Measurements from ENCODE around the gene NCKAP5.
"Not testable (repeated sequence)": the region's sequence is repeated elsewhere in the genome, so short reads cannot be mapped to it uniquely, and the experiment has no call there.

NCKAP5 gene

DNA sequence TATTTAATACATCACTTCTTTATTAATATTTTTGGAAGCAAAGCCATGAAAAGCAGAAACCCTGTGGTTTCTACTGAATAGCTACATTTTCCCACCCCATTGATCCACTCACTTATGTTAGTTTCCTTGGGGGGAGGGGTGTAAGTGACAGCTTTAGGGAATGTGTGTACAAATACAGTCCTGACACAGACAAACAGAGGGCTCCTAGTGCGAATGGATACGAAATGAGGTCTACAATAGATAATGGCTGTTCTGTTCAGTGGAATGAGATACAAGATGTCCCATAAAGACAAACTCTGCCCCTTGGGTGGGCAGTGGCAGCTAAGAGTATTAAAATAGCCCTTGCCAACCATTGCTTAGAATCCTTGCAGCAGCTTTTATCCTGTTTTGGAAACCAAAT, 312.9 kb downstream of the NCKAP5 start:
- no peak for DNase-seq

DNA sequence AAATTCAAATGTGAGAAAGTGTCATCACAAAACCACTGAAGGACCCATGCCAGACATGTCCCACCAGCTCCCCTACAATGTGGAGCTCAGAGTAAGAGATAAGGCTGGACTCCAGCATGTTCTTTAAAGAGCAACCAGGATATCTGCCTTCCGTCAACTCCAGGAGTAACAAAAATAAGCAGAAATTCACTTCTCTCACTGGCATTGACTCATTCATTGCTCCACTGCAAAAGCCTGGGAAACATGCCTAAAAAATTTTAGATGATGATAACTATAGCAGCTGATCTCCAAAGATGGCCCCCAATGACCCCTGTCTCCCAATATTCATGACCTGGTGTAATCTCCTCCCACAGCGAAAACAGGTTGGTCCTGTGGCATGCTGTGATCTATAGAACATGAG, 314.5 kb downstream of the NCKAP5 start:
- DNase-seq: no peak

DNA sequence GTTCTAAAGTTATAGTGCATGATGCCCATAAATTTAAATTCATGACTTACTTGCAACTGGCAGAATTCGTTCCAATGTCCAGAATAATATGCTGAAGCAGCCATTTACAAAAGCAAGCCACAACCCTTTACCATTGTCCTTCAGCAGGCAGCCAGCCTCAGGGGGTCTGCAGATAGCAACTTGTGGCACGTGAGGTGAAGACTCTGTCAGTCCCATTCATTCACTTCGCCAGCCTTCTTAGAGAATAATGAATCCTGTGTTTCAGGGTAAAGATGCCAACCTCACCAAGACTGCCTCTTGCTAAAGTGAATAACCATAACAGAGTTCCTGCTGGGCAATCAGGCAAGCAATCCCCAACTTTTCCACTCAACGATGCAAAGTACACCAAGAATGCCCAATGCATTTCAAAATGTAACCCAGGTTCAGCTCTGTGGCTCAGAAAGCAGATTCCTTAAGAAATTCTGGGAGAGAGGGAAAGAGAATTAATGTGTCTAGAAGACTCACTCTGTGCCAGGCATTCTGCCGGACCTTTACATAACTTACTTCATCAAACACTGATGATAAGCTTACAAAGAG, 315.4 kb downstream of the NCKAP5 start:
- no peak for DNase-seq

DNA sequence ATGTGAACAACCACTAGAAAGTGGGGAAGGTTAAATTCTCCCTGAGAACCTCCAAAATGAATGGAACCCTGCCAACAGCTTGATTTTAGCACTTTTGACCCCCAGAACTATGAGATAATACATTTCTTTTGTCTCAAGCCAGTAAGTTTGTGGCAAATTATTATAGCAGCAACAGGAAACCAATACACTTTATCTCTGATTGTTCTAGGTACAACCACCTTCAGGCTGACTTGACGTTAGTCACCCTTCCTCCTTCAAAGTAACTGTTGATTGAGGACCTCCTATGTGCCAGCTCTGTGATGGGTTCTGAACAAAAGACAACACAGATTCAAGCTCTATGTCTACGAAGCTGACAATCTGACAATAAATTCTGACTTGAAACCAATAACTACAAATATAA, 318.9 kb downstream of the NCKAP5 start:
- DNase-seq: no peak

DNA sequence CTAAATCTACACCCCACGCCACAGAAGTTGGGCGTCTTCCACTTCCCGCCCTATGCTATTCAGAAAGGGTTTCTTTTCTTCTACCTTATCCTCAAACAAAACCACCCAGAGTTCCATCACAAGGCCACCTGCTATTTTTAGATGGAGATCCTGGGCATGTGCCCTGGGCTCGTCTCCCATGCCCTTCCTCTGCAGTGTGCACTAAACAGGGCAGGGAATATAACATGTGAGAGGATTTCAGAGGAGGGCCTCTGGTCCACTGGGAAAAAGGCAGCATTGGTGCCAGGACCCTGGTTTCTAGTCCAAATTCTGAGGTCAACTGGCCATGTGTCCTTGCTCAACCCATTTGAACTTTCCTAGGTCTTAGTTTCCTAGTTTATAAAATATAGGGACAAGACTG, 320.0 kb downstream of the NCKAP5 start:
- no peak for DNase-seq

DNA sequence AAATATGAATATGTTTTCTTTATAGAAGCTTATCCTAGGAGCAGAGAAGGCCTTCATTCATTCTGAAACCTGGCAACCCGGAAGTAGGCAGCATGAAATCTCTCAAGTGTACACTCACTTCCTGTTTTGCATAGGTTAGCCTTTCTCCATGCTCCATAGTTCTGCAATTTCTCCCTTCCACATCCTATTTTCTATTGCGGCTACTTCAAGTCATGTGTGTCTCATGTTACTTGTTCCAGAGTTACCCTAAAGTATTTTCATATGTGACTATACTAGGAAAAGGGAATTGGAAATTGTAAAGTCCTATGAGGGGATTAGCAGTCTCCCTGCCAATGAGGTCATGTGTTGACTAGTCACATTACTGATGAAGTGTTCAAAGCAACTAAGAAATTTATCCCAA, 320.6 kb downstream of the NCKAP5 start:
- no peak for DNase-seq

DNA sequence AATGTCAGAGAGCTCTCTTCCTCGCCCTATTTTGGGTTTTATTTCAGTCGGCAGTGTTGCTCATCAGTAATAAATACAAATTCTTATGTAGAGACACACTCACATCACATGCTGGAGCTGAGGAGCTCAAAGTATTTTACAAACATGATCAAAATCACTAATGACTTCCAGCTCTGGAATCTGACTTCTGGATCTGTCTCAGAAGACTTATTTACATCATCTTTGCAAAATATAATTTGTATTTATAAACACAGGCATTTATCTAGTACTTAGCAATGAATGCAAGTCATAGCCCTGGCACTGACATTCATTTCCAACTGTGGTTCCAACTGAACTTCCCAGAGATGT, 327.1 kb downstream of the NCKAP5 start:
- DNase-seq: no peak

DNA sequence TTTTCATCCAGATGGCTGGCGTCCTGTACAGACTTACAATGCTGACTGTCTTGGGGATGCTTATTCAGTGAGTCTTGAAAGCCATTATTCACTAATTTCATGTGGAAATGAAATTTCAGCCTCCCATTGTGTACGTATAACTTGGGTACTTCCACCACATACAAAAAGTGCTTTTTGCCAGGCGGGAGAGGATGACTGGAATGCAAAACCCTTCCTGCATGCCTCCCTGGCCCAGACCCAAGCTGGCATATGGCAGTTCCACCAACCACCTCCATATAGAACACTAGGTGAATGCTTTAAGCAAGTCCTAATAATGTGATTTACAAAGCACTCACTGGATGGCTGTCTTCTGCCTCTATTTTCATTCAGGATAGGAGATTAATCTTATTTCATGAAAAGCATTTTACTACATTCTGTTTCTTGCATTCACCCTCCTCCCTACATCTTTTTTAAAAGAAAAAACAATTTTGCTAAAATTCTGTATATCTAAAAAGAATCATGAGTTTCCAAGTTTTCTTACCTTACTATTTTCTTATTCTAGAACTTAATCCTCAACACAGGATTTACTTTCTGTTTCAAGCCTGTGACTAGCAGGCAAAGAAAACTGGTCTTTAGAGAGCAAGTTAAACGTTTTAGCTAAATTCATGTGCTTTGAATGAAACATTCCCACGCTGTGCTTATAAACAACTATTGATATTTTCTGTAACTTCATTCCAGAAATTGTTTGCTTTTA, 327.6 kb downstream of the NCKAP5 start:
- DNase-seq: peak; percentile 67

DNA sequence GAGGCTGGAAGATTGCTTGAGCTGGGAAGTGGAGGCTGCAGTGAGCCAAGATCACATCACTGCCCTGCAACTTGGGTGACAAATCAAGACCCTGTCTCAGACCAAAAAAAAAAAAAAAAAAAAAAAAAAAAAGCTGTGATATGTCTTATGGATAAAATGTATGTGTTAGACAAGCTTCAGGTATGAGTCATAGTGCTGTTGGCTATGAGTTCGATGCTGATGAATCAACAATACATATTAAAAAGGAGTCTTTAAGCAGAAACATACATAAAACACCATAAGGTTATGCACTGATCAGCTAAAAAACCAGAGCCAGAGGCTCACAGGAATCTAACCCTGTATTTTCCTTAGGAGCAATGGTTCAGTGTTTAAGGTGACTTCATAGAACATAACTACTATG, 332.3 kb downstream of the NCKAP5 start:
- DNase-seq: no peak

DNA sequence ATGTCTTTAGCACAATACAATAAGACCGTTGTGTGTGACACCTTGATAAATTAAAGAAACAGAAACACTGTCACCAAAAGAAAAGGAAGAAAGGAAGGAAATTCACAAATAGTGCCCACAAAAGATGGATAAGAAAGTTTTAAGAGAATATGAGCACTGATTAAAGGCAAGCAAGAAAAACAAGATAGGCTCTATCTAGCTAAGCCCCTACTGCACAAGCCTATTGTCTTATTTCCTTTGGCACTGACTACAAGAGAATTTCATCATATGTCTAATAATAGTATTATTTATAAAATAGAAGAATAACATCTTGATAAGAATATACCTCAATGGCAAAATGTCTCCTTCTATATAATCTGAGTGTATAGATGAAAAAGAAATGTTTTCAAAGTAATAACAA, 335.7 kb downstream of the NCKAP5 start:
- DNase-seq: no peak

DNA sequence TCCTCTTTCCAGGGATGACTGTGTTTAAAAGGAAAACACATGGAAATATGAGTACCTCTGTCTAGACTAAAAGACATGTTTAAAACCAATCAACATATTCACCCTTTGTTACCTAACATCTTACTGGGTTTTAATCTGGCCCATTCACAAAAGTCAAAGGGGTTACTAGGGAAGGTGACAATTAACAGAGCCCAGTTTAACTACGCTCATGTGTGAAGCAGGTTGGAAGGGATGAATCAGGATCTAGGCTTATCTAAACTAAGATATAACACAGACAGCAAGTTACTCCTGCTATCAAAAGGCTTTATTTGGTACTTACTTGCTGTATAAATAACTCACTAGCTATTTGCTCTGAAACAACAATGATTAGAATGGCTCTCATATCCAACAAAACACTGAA, 337.0 kb downstream of the NCKAP5 start:
- no peak for DNase-seq

DNA sequence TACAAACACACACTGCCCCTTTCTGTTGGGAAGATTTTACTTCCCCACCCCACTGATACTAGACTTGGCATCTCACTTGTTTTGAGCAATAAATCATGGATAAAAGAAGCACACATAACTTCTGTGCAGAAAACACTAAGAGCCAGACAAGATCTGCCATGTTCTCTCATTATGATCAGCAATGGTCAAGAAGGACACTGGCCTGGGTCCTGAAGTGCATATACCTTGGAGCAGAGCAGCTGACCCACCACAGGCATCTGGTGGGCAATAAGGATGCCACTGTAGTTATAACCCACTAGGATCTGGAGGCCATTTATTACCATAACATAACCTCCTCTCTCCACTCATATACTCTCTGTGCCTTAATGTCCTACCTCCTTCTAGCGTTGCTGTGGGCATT, 338.3 kb downstream of the NCKAP5 start:
- no peak for DNase-seq

DNA sequence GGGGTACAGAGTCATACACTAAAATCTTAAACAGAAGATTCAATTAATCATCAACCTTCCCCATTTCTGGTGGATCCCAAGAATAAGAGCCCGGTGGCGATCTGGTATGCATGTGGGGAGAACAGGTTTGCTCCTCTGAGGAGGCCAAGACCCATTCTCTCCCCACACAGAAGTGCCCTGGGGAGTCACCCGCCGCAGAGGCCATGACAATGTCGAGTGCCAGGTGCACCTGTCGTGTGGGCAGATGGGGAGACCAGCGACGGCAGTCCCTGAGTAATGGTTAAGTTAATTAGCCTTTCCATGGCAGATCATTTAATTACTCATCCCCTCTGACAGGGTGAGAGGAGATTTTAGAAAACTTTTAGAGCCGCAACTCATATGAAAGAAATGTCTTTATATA, 345.0 kb downstream of the NCKAP5 start:
- DNase-seq: no peak

DNA sequence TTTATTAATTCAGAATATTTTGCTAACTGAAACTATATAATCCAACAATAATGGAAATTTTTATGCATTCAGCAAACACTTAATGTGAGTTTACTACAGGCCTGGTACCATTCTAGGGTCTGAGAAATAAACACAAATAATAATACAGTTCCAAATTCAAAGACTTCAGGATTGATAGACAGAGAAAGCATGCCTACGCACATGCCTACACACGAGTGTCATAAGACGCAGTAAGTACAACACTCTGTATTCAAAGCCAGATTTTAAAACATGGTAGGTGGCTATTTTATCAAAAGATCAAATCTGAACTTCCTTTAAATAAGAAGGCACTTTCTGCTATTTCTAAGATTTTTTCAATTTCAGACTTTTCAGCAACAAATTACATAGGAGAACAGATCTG, 346.9 kb downstream of the NCKAP5 start:
- DNase-seq: no peak

DNA sequence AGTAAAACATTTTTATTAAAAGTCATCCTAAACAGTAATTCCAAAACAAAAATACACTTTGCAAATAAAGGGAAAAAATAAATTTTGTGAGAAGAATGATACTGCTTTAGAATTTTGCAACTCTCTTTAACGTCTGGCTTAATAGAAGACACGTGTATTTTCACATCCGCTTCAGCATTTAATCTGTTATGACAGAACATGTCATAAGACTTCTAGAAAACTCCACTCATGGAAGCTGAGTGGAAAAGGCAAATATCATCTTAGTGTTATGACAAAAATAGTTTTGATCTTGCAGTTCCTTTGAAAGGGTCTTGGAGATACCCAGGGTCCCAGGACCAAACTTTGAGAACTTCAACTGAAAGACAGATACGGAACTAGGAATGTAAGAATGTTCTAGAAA, 350.1 kb downstream of the NCKAP5 start:
- no peak for DNase-seq

DNA sequence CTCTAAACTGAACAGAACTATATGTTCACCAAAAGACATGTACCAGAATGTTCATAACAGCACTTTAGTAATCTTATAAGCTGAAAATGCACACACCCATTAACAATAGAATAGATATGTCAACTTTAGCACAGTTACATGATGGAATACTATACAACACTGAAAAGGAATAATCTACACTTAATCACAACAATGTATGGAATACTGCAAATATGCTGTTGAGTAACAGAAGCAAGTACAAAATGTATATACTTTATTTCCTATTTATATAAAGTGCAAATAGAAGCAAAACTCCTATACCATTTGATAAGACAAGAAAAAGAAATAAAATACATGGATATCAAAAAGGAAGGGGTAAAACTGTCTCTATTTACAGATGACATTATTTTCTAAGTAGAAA, 352.8 kb downstream of the NCKAP5 start:
- DNase-seq: no peak

DNA sequence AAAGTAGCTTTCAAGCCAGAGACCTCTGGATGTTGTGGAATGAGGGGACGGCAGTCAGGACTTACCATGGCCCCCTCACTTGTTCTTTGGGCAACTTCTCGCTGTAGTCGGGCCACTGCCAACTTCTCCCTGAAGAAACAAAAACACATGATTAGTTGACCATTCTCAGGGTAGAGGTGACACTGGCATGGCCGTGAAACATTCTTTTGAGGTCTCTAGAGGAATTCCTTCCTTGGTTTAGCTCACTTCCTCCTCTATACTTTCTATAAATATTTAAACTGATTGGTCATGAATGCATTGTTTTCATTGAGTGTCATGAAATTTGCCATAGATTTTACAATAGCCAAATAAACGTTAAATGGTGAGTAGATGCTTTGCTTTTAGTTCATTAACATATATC, 354.6 kb downstream of the NCKAP5 start:
- DNase-seq: no peak

DNA sequence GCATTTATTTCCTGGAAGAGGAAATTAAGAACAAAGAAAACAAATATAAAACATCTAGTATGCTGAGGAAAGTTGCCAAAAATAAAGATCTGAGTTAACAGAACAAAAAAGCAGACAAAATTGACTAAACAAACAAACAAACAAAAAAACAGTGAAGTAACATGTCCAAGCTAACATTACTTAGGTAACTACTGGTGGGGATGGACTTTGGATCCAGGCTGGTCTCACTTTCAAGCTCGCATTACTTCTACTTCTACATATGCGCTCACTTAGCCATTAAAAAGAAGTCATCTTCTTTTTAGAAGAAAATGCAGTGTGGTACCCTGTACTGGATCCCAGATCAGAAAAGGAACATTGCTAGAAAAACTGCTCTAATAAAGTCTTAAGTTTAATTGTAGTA, 358.9 kb downstream of the NCKAP5 start:
- no peak for DNase-seq

DNA sequence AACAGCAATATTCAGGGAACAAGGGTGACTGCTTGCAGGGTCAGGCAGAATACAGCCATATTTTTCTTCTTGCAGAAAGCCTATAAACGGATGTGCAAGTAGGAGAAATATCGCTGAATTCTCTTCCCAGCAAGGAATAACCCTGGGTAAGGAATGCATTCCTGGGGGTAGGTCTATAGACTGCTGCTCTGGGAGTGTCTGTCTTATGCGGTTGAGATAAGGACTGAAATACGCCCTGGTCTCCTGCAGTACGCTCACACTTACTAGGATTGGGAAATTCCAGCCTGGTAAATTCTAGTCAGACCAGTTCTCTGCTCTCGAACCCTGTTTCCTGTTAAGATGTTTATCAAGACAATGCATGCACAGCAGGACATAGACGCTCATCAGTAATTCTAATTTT, 361.6 kb downstream of the NCKAP5 start:
- not testable (repeated sequence) for DNase-seq

DNA sequence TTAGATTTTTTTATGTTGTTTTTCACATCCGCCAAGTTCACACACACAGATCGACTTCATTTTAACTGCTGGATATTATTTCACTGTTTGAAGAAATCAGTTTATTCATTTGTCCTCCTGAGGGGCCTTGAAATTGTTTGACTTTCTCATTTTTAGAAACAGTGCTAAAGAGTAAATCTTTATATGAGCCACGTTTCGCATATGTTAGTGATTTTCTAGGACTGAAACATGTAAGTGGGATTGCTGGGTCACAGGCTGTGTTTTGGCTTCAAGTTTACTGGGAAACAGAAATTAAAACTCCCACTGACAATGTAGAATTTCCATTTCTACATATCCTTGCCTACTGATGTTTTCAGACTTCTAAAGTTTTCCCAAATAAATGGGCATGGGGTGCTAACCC, 363.8 kb downstream of the NCKAP5 start:
- no peak for DNase-seq

DNA sequence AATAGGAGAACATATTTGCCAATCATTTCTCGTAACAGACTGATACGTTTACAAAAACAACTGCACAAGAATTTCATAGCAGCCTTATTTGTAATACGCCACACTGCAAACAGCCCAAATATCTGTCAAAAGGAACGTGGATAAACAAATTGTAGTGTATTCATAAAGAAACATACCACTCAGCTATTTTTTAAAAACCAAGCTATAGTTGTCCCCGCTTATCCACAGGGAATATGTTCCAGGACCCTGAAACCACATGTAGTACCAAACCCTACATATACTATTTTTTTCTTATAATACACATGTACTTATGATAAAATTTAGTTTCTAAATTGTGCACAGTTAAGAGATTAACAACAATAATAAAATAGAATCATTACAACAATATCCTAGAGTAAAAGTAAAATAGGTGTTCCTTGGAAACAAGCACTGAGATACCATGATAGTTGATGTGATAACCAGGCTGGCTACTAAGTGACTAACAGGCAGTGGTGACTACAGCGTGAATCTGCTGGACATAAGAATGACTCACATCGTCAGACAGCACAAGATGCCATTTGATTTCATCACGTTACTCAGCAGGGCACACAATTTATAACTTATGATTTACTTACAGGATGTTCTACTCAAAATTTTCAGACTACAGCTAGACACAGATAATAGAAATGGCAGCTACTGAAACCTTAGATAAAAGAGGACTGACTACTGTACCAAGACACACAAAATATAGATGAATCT, 367.4 kb downstream of the NCKAP5 start:
- DNase-seq: no peak

DNA sequence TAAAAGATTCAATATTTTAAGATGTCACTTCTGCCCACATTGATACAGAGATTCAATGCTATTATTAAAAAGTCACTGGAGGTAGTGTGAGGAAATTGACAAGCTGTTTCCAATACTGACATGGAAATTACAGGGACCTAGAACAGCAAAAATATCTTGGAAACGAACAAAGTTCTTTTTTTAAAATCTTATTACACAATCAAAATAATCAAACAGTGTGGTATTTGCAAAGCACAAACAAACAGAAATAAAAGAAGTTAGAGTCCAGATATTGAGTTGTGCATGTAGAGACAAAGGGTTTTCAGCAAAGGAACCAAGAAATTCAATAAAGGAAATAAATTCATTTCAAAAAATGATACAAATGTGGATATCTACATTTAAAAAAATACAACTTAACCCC, 369.6 kb downstream of the NCKAP5 start:
- DNase-seq: no peak

DNA sequence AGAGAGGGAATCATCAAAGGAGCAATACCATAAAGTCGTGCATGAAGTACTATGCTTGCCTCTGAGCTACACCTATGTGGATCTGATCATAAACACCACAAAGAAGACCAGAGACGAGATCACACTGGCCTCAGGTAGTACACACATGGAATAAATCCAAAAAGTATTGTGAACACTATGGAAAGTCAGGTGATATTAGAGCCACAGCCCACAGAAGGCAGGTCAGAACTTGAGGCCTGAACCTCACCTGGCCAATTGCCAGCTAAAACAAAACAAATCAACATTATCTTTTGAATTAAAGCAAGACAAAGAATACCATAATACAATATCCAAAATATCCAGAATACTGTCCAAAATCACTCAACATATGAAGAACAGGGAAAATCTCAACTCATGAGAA, 371.1 kb downstream of the NCKAP5 start:
- DNase-seq: no peak

DNA sequence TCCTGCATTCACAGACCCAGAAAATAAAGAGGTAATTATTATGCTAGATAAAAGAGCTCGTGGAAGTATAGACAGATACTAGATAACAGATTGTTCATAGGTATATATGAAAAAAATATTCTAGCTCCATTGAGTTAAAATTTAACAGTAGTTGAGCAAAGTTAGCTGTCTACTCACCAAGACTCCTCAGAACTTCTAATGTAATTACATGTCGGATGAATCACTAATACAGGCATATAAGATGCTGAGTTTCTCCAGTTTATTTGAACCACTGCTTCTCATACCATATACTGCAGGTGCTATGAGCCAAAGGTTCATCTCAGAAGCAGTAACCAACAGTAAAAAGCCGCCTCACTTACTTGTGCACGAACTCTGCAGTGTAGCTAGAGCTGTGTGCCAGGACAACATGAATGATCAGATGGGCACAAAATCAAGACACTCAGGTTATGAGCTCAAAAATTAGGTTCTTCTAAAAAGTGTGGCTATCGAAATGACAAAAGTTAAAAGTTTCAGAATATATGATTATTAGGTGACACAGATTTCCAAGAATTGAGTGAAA, 373.4 kb downstream of the NCKAP5 start:
- DNase-seq: no peak

DNA sequence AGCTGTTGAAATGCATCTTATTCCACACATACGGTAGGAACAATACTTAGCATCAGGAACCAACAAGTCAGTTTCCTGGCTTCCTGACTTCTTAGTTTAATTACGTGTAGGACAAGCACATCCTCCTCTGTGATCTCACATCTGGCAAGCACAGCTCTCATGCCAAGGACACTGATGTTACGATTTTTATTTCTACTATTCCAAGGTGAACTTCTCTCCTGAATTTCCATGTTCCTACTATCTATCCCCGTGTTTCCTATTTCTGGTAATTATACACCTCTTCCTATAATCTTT, 374.0 kb downstream of the NCKAP5 start:
- no peak for DNase-seq

All from DMS 273 treated with DMSO at 0.1 percent for 48 hours (cell line).